Neural progenitor cell (in vitro differentiated cells): ENCODE results near the gene CNOT2. TPM values are rescaled to one million over a fixed set of nuclear protein-coding genes. Genes with fewer than 3 reads are reported as not detected.

Experiments used
- DNase-seq: peaks from one replicate; pipeline ENCODE4 v3.0.0-alpha.2; 2016; ENCODE audit warnings: low spot score
- H2AFZ ChIP-seq: fragments of 200-600 bp; sonication (generic); replicated peaks from 2 replicates; pipeline ENCODE4 v1.6.1; 2016; ENCODE audit warnings: antibody characterized with exemption
- H3F3A ChIP-seq: fragments of 200-600 bp; sonication (generic); 2 replicates; pipeline ENCODE4 v1.6.1; 2016; ENCODE audit warnings: antibody characterized with exemption, low read depth
- H3K27ac ChIP-seq: fragments of 200-600 bp; sonication (generic); 2 replicates; pipeline ENCODE4 v1.5.1; 2016; ENCODE audit warnings: mild to moderate bottlenecking
- H3K27me3 ChIP-seq: fragments of 200-600 bp; sonication (generic); 2 replicates; pipeline ENCODE4 v1.6.1; 2016; ENCODE audit warnings: mild to moderate bottlenecking, moderate library complexity
- H3K36me3 ChIP-seq: fragments of 200-600 bp; sonication (generic); 2 replicates; pipeline ENCODE4 v1.5.1; 2016
- H3K4me1 ChIP-seq: fragments of 200-600 bp; sonication (generic); 2 replicates; pipeline ENCODE4 v1.6.1; 2016; ENCODE audit warnings: mixed run types
- H3K4me2 ChIP-seq: fragments of 200-600 bp; sonication (generic); 2 replicates; pipeline ENCODE4 v1.6.1; 2016
- H3K4me3 ChIP-seq: fragments of 200-600 bp; sonication (generic); 2 replicates; pipeline ENCODE4 v1.5.1; 2016
- H3K79me2 ChIP-seq: fragments of 200-600 bp; sonication (generic); 2 replicates; pipeline ENCODE4 v1.6.1; 2016; ENCODE audit warnings: low read depth
- H3K9ac ChIP-seq: fragments of 200-600 bp; sonication (generic); 2 replicates; pipeline ENCODE4 v1.6.1; 2016
- H3K9me3 ChIP-seq: fragments of 200-600 bp; sonication (generic); 2 replicates; pipeline ENCODE4 v1.5.1; 2016; ENCODE audit warnings: low read depth
- H4K20me1 ChIP-seq: fragments of 200-600 bp; sonication (generic); 2 replicates; pipeline ENCODE4 v1.6.1; 2016; ENCODE audit warnings: low read depth
- H3K27ac Mint-ChIP-seq: 3 replicates; pipeline ENCODE4 v1.8.0; 2021; ENCODE audit warnings: mixed read lengths
- H3K27me3 Mint-ChIP-seq: 2 replicates; pipeline ENCODE4 v1.8.0; 2022; ENCODE audit warnings: low read depth, mild to moderate bottlenecking, inconsistent platforms, moderate library complexity, mixed read lengths; ENCODE audit not compliant: insufficient read depth
- H3K36me3 Mint-ChIP-seq: 3 replicates; pipeline ENCODE4 v1.8.0; 2021; ENCODE audit warnings: mixed read lengths
- H3K4me1 Mint-ChIP-seq: 3 replicates; pipeline ENCODE4 v1.8.0; 2021; ENCODE audit warnings: mixed read lengths
- H3K4me3 Mint-ChIP-seq: 3 replicates; pipeline ENCODE4 v1.8.0; 2021; ENCODE audit warnings: mild to moderate bottlenecking, moderate library complexity, mixed read lengths
- H3K9me3 Mint-ChIP-seq: 3 replicates; pipeline ENCODE4 v1.8.0; 2020; ENCODE audit warnings: mixed read lengths
- CTCF ChIP-seq: fragments of 200-600 bp; sonication (generic); IDR thresholded peaks from 2 replicates; pipeline ENCODE4 v1.5.1; 2017; ENCODE audit warnings: antibody characterized with exemption, mild to moderate bottlenecking
- EZH2 ChIP-seq: fragments of 200-600 bp; sonication (generic); IDR thresholded peaks from 2 replicates; pipeline ENCODE4 v1.6.1; 2017; ENCODE audit warnings: antibody characterized with exemption, mild to moderate bottlenecking, moderate library complexity
- EZH2phosphoT487 ChIP-seq: fragments of 200-600 bp; sonication (generic); IDR thresholded peaks from 2 replicates; pipeline ENCODE4 v1.6.1; 2017; ENCODE audit warnings: antibody characterized with exemption
- total RNA-seq: library from RNA; depleted of rRNA; stranded (reverse); fragments of >200 nt; gene quantifications from 2 replicates; pipeline ENCODE4 v1.2.3, GENCODE V29; 2015; ENCODE audit warnings: low replicate concordance

CNOT2 gene
- total RNA-seq, 1 donor from 2014 or later, result 250 TPM

- no peak overlapping the region for H3K27ac Mint-ChIP-seq
- peaks cover 58% of the 10 kb centered on the region for H3K36me3 Mint-ChIP-seq
- TF ChIP-seq EZH2, result no peak
- no peak for TF ChIP-seq CTCF
- TF ChIP-seq EZH2phosphoT487, result no peak
- no peaks in the 10 kb centered on the region for H3F3A ChIP-seq
- peaks cover 31% of the 10 kb centered on the region for H3K9me3 Mint-ChIP-seq
- H2AFZ ChIP-seq, result no peak overlapping the region
- no peaks in the 10 kb centered on the region for H3K4me1 ChIP-seq
- peaks cover 18% of the 10 kb centered on the region for H4K20me1 ChIP-seq
- no peaks in the 10 kb centered on the region for H3K4me1 Mint-ChIP-seq
- DNase-seq, result no peak
- peaks cover 16% of the 10 kb centered on the region for H3K36me3 ChIP-seq
- H3K4me3 ChIP-seq, result no peak overlapping the region
- H3K4me3 Mint-ChIP-seq, result no peak overlapping the region
- H3K4me2 ChIP-seq, result no peak overlapping the region
- no peaks in the 10 kb centered on the region for H3K9me3 ChIP-seq
- no peaks in the 10 kb centered on the region for H3K27me3 Mint-ChIP-seq
- peaks cover 99% of the 10 kb centered on the region for H3K79me2 ChIP-seq
- H3K27ac ChIP-seq, result no peak overlapping the region
- H3K27me3 ChIP-seq, result no peaks in the 10 kb centered on the region
- H3K9ac ChIP-seq, result no peak overlapping the region
Observed at GRCh38 chr12:70278945-70279344, 35.7 kb downstream of the CNOT2 start.

DNA sequence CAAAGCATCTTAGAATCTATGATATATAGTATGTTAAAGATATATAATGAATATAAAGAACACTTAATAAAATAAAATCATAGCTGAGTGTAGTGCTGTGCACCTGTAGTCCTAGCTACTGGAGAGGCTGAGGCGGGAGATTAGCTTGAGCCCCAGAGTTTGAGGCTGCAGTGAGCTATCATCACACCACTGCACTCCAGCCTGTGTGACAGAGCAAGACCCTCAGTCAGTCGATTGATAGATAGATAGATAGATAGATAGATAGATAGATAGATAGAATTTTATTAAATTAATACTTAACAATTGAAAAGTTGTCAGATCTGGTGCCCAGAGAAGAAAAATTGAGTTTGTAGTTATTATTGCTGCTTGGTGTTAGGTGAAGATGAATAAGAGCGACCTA lies 40.0 kb downstream of the CNOT2 start:
- Mint-ChIP-seq H3K36me3 (peaks cover 47% of the 10 kb centered on the region), H3K9me3 (peaks cover 6% of the 10 kb centered on the region), H3K4me3 (no peak overlapping the region), H3K27ac (no peak overlapping the region), H3K27me3 (no peaks in the 10 kb centered on the region), H3K4me1 (peaks cover 6% of the 10 kb centered on the region)
- Histone ChIP-seq H3K9ac (no peak overlapping the region), H3K9me3 (no peaks in the 10 kb centered on the region), H3K27me3 (no peaks in the 10 kb centered on the region), H2AFZ (no peak overlapping the region), H3K79me2 (peaks cover 96% of the 10 kb centered on the region), H3K4me1 (no peaks in the 10 kb centered on the region), H4K20me1 (peaks cover 8% of the 10 kb centered on the region), H3F3A (no peaks in the 10 kb centered on the region), H3K4me3 (no peak overlapping the region), H3K4me2 (no peak overlapping the region), H3K27ac (no peak overlapping the region), H3K36me3 (peaks cover 11% of the 10 kb centered on the region)
- TF ChIP-seq EZH2phosphoT487 (no peak), EZH2 (no peak), CTCF (no peak)
- DNase-seq, result no peak

- Histone ChIP-seq H4K20me1 (peaks cover 14% of the 10 kb centered on the region), H3K4me1 (peaks cover 15% of the 10 kb centered on the region), H3K4me3 (no peak overlapping the region), H3K79me2 (peaks cover 96% of the 10 kb centered on the region), H3K9me3 (no peaks in the 10 kb centered on the region), H2AFZ (no peak overlapping the region), H3K4me2 (no peak overlapping the region), H3K27me3 (no peaks in the 10 kb centered on the region), H3F3A (no peaks in the 10 kb centered on the region), H3K36me3 (peaks cover 2% of the 10 kb centered on the region), H3K9ac (no peak overlapping the region), H3K27ac (no peak overlapping the region)
- DNase-seq, result no peak
- H3K27ac Mint-ChIP-seq, result no peak overlapping the region
- H3K4me1 Mint-ChIP-seq, result peaks cover 6% of the 10 kb centered on the region
- TF ChIP-seq CTCF (no peak), EZH2phosphoT487 (no peak), EZH2 (no peak)
- peaks cover 54% of the 10 kb centered on the region for H3K36me3 Mint-ChIP-seq
- H3K9me3 Mint-ChIP-seq, result peaks cover 25% of the 10 kb centered on the region
- H3K4me3 Mint-ChIP-seq, result no peak overlapping the region
- H3K27me3 Mint-ChIP-seq, result no peaks in the 10 kb centered on the region
Observed at GRCh38 chr12:70288817-70289216, 45.6 kb downstream of the CNOT2 start.
